GM18511 (cell line): Measurements from ENCODE around the gene PBX4.

Experiments
- ATAC-seq: cut with Tn5 transposase; IDR thresholded peaks from one replicate; pipeline ENCODE4 v1.9.1; 2021; ENCODE audit warnings: mild to moderate bottlenecking, moderate library complexity; ENCODE audit not compliant: unreplicated experiment

Gene PBX4

DNA sequence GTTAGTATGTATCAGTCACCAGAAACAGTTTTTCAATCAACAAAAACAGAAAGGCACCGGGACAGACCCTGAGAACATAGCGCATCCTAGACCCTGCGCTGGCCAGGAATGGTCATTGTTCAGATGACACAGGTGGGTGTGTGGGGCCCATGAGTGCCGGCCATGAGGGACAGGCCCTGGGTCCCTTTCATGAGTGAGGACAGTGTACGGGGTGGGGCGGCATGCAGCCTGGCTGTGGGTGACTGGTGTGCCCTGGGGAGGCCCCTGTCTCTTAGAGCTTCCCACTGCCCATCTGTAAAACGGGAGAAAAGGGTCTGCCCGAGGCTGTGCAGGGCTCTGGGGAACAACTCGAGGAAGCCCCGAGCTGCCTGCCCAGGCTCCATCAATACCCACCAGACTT, 25.8 kb downstream of the PBX4 start:
- no peak for ATAC-seq

DNA sequence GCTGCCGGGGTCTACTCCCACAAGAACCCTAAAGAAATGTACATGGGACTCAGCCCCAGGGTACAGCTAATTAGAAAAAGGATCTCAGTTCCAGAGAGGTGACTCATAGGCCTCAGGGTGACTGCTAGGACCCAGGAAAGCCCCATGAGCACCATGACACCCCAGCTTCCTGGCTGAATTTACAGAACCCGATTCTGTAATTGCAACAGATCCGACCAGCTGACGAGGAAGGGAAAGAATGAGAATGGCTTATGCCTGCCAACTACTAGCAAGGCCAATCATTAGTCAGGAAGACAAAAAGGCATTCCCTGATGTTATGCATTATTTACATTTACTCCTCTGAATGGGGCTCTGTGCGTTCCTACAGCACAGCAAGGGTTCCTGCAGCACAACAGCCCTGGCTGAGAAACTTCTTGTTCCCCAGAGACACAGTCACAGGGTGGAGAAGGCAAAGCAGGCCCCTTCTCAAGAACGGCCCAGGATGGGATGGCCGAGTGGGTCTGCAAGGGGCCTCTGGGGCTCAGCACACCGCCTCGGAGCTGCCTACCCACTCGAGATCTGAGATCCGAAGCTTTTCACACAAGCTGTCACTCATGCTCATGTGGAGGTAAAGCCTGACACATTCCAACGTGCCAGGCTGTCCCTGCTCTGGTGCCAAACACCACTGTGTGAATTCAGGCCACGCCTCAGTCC, 27.2 kb downstream of the PBX4 start:
- ATAC-seq: peak; percentile 81

DNA sequence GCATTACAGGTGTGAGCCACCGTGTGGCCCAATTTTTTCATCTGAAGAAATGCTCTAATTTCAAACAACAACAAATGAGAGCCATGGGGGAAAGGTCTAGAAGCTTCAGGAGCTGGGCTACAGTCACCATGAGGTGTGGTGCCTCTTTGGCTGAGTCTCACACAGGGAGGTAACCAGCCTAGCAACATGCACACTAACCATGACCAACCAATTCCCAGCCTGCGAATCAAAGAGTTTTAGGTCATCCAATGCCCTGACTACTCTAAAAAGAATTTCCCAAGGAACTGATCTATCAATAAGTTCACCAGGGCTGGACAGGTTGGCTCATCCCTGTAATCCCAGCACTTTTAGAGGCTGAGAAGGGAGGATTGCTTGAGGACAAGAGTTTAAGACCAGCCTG, 29.9 kb downstream of the PBX4 start:
- ATAC-seq: no peak

DNA sequence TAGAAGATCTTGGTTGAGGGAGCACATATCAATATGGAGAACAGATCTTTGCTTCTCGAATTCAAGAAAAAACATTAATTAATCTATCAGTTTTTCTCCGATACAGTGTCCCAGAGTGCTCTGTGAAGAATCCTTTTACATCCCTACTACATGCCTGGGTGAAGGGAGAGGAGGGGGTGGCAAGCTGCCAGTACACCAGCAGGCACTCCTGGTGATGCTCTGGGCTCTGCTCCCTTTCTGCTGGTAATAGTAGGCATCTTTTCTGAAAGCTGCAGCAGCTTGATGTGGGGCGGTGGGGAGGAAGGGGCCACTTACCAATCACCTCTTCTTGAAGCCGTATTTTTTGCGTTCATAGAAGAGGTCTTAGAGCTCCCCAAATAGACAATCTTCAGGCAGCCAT, 30.7 kb downstream of the PBX4 start:
- no peak for ATAC-seq

DNA sequence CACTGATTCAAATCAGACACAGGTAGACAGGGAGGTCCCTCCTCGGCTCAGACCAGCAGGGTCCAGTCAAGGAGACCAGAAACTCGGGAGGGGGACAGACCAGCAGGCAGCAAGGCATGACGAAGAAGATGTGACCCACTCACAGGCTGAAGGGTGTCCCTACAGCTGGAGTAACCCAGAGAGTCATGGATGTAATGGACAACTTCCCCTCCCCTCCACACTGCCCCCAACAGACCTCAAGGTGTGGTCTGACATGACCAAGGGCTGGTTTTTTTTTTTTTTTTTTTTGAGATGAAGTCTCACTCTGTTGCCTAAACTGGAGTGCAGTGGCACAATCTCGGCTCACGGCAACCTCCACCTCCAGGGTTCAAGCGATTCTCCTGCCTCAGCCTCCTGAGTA, 34.1 kb downstream of the PBX4 start:
- no peak for ATAC-seq

DNA sequence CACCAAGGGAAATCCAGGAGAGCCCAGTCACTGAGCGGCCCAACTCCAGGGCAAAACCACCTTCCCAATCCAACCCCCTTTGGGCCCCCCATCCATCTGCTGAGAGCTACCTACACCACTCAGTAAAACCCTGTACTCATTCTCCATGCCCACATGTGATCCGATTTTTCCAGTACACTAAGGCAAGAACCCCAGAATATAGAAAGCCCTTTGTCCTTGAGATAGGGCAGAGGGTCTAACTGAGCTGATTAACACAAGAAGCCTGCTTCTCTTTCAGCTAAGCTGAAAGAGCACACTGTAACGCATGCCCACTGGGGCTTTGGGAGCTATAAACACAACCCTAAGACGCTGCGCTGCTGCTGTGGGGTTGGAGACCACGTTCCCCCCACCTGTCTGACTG, 36.0 kb downstream of the PBX4 start:
- no peak for ATAC-seq

DNA sequence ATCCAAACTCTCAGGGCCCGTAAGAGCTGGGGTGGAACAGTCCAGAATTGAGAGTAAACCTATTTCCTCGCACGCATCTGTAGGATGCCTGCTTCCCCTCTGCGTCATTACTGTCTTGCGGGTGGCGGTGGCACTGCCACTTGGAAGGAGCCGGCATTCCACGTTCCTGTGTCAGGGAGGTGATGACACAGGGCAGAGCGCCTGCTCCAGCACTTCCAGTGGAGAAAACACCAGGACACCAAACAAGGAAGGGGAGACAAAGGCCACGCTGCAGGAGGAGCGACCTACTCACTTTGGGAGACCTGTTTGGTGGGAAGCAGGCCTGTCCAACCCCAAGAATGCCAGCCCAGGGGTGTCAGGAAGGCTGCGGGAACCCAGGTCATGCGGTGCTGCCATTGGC, 37.1 kb downstream of the PBX4 start:
- ATAC-seq: no peak

DNA sequence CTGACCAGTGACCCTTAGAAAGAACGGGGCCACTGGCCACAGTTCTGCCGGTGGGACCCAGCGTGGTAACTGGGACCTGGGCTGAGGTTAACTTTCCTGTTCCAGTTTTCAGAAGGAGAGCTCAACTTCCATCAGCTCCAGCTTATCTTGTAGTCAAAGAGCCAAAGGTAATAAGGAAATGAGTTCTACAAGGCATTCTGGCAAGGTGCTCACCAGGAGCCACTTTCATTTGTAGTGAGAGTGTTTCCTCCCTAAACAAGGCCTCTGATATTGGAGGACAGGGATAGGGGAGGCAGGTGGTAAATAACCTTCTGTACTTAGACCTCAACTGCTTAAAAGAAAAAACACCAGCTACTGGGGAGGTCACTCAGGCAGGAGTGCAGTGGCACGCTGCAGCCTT, 38.1 kb downstream of the PBX4 start:
- no peak for ATAC-seq

DNA sequence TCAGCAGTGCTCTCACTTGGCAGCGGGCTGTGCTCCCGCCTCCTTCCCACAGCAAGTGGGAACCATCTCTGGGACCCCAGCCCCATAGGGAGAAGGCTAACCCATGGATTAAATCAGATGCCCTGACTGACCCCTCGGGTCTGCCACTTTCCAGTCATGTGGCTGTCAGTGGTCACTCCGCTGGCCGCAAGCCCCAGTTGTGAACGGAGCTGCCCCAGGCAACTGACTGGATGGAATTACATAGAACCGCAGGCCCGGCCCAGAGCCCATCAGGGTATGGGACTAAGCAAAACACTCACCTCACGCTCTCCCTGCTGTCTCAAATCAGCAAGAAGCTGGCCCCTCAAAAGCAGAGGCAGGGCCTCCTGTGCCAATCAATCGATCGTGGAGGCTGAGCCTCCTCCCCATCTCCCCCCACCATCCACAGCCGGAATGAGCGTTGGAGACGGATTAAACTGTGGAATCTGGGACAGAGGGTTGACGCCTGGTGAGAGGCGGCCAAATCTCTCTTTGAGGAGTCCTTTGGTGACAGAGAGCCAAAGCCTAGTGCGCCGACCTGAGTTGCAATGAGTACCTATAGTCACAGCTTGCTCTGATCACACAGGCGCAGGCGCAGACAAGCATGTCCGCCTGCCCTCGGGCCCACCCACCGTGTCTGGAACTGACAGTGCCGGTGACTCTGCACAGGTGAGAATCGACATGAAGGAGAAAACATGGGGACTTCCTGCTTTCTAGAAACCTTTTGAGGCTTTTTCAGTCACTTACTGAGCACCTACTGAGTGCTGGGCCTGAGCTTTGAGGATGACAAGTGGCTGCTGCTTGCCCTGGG, 38.7 kb downstream of the PBX4 start:
- ATAC-seq: no peak

DNA sequence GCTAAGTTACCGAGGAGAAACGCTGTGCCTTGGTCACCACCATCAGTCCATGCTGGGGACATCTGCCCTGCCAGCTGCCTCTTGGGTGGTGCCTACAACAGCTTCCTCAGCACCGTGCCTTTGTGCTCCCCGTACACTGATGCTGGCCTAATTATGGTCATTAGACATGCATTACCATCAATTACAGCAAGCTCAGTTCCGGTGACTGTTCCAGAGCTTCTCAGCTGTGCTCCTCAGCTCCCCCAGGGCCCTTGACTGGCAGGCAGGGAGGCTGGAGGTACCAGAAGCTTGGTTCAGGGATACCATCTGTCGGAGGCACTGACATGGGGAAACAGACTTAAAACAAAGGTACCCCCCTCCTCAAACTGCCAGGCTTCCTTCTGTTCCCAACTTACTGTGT, 40.2 kb downstream of the PBX4 start:
- no peak for ATAC-seq

DNA sequence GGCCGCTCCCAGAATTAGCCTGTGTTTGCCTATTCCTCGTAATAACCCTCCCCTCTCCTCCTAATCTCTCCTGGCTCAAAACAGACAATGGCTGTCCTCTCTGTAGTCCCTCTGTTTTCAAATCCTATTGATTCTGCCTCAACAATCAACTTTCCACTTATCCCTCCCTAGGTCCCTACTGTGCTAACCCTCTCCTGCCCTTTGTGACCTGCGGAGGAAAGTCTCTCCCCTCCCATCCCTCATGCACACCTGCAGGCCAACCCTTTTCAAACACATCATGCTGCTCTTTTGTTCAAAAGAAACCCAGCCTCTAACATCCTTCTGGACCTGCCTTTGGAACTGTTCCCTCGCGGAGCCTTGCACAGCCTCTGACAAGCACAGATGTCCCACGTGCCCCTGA, 43.1 kb downstream of the PBX4 start:
- no peak for ATAC-seq

DNA sequence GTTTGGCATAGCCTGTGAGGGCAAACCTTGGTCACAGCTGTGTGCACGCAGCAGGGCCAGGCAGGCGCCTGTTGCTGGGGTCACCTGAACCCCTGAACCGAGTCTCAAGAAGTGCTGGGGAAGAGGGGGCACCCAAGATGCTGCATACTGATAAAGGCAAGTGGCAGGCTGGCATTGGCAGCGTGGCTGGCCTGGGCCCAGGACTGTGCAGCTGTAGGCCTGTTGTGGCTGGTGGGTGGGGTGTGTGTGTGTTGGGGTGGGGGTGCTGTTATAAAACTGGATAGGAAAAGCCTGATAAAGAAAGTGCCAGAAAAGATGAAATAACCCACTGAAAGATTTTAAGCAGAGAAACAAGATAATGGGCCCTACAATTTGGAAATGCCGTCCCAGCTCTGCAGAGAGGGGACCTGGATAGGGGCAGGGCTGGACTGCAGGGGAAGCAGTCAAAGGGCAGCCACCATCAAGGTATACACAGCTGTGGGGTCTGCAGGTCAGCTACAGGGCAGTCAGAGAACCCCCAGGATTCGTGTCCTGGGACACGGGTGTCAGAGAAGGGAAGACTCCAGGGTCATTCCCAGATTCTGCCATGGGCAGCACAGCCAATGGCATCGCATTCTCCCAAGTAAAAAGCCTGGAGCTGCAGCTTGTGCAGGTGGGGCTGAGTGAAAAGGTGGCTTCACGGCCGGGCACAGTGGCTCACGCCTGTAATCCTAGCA, 47.3 kb downstream of the PBX4 start:
- ATAC-seq: no peak

DNA sequence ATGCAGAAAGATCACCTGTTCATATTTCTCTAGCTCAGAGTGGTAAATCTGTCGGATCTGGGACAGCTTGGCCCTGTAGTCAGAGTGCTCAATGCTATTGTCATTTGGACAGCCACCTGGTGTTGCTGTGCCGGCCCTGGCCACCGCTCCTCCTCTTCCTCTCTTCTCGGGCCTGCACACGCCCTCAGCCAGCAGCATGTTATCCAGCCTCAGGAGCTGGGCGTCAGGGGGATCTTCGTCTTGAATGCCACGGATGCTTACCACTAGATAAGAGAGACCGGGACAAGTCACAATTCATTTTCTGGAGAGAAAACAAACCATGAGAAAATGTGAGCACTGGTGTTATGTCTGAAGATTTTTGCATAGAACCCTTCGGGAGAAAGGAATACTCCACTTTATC, 47.9 kb downstream of the PBX4 start:
- ATAC-seq: no peak

DNA sequence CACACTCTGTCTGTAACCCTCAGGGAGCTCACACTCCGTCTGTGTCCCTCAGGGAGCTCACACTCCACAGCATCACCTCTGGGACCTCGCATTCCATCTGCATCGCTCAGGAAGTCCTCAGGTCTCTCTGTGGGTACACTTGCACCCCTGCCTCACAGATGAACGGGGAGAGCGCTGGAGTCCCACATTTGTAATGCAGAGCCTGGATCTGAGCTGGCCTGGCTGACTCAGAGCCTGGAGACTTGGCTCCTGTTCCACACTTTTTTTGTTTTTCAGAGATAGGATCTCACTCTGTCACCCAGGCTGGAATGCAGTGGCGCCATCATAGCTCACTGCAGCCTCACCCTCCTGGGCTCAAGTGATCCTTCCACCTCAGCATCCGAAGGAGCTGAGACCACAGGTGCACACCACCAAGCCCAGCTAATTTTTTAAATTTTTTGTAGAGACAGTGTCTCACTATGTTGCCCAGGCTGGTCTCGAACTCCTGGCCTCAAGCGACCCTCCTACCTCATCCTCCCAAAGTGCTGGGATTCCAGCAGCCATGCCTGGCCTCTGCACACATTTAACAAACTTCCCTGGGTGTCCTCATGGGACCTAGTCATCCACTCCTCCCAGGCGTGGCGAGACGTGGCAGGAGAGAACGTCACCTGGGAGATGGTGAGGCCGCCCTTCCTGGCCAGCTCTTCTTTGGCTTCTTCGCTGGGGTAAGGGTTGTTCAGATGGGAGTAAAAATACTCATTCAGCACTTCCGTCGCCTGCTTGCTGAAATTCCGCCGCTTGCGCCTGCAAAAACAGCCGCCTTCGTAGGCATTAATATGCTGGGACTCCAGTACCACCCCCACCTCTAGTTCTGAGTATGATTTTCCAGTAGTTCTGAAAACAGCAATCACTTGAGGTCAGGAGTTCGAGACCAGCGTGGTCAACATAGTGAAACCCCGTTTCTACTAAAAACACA, 49.4 kb downstream of the PBX4 start:
- ATAC-seq: no peak

DNA sequence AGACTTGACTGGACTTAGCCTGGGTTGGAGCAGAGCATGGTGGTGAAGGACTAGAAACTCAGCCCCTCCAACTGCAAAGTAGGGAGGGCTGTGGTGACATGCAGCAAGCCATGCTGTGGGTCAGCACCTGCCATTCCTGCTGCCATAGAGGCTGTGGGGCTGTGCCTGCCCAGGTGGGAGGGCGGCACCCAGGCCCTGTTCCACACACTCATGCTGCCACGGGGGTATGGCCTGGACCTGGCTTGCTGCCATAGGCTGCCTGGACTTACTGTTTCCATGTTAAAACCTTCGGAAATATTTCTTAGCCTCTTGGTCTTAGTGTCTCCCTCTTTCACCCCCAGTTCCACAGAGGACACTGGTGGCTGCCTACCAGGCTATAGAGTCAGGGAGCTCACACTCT, 51.1 kb downstream of the PBX4 start:
- no peak for ATAC-seq

DNA sequence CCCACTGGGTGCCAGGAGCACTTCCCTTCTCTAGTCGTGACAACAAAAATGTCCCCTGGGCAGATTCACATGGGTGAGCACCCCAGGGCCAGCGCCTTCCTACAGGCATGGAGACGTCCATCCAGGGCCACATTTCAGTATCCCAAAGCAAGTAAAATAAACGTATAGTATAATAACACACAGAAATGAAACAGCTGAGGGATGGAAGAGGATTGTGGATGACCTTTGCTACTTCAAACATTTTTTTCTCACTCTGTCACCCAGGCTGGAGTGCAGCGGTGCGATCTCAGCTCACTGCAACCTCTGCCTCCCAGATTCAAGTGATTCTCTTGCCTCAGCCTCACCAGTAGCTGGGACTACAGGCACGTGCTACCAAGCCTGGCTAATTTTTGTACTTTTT, 52.2 kb downstream of the PBX4 start:
- no peak for ATAC-seq

DNA sequence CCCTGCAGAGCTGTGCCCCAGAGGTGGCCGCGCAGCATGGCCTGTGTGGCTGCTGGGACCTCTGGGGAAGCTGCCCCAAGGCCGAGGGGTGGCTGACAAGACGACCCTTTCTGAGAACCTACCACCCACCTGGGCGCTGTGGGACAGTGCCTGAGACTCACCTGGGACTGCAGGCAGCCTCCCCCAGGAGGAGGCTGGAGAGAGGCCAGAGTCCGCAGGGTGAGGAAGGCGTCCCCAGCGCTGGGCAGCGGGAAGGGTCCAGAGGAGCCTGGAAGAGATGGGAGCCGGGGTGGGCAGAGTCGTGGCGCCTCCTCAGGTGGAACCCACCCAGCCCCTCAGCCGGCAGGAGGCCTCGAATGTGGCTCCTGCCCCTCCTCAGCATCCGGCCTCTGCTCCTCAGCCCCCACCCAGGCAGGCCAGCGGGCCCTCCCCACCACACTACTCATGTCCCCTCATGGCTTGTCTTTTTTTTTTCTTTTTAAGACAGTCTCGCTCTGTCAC, 55.1 kb downstream of the PBX4 start:
- no peak for ATAC-seq

DNA sequence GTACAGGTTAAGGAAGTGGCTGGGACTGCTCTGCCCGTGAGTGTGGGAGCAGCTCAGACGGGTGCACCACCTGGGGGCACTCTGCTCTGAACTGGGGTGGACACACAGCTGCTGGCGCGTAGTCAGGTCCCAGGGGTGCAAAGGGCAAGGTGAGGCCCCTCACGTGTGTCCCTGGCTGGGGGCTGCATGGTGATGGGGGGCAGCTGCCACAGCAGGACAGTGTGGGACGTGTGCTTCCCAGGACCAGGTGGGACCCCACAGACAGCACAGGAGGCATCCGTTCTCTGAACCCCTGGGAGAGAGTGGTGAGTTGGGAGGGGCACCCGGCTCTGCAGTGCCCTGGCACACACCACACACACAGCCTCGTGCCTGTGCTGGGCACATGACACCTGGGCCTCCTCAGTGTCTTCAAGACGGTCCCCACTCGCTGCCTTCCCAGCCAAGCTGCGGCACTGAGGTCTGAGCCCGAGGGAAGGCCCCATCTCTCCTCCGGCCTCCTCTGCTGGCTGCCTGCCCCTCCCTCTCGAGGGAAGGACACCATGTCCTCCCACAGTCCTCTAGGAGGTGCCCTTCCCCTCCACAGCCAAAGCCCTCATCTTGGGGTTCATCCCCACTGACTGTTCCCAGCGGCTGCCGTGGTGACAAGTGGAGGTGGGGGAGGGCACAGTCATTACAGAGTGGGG, 55.7 kb downstream of the PBX4 start:
- ATAC-seq: no peak

DNA sequence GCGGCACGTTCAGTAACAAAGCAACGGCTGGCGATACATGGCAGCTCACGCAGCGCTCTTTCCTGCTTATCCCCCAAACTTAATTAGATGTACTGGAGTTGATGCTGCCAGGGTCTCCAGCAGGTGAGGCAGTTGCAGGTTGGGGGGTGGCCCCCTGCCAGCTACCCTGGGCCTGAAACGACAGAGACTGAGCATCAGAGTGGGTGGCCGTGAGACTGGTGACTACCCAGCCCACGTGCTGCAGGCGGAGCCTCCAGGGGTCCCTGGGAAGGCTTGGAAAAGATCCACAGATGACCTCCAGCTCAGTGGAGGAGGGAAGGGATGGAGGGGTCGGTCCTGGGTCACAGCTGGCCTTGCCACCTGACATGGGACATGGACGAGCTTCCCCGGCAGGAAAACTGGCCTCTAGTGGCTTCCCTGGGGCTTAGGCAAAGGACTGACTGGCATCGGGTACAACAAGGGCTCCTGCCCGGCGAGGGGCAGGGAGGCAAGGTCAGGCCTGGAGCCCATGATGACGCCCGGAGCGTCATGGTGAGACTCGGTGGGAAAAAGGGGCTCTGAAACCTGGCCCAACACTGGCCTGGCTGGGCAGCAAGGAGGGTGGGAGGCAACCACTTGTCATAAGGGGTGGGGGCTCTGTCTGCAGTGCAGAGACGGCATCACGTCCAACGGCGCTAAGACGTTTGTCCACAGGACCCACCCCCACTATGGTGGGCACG, 56.4 kb downstream of the PBX4 start:
- no peak for ATAC-seq
